ENCODE results near the gene DESI2.

DESI2 gene

DNA sequence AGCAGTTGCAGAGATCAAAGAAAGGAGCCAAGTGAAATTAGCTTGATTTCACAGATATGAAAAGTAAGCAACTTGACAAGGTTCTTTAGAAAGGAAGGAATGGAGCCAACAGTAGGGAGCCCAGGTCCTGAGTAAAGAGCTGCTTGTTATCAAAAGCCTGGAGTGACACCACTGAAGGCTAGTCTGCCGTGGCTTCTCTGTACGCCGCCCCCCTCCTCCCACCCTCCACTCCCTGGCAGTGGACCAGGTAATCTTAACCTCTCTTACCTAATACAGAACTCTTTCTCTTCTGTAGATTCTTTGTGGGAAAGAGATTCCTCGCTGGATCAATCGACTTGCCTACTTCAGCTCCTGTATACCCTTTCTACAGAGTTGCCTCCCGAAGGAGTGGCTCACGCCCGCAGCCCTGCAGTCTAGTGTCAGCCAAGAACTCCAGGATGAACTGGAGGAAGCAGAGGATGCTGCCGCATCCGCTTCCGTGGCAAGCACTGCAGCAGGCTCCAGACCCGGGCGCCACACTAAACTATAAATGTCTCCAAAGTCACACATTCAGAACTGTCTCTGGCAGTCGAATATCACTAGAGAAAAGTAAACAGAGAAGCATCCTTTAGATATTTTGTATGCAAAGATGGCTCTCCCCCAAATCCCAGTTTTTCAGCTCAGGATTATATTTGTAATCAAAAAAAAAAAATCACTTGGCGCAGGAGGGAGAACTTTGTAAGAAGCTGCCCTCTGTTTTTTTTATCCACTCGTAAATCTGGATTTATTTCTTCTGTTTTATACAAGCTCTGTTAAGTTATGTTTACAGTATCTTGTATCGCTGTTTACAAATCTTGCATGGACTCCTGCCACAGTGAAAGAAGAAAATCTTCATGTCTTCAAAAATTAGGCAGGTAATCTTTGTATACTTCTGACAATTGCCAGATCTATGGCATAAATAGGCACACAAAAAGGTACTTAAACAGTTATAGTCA, 52.6 kb downstream of the DESI2 start:
- TF ChIP-seq, protein P1, sequence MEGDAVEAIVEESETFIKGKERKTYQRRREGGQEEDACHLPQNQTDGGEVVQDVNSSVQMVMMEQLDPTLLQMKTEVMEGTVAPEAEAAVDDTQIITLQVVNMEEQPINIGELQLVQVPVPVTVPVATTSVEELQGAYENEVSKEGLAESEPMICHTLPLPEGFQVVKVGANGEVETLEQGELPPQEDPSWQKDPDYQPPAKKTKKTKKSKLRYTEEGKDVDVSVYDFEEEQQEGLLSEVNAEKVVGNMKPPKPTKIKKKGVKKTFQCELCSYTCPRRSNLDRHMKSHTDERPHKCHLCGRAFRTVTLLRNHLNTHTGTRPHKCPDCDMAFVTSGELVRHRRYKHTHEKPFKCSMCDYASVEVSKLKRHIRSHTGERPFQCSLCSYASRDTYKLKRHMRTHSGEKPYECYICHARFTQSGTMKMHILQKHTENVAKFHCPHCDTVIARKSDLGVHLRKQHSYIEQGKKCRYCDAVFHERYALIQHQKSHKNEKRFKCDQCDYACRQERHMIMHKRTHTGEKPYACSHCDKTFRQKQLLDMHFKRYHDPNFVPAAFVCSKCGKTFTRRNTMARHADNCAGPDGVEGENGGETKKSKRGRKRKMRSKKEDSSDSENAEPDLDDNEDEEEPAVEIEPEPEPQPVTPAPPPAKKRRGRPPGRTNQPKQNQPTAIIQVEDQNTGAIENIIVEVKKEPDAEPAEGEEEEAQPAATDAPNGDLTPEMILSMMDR (conservative IDR thresholded peaks at IDR 0.05; ENCODE audit: low read depth, low read length), result no peak
- DNase-seq (ENCODE audit: low read depth), result no peak
- no peak overlapping the region for H3K4me3 ChIP-seq (ENCODE audit: low read length)

DNA sequence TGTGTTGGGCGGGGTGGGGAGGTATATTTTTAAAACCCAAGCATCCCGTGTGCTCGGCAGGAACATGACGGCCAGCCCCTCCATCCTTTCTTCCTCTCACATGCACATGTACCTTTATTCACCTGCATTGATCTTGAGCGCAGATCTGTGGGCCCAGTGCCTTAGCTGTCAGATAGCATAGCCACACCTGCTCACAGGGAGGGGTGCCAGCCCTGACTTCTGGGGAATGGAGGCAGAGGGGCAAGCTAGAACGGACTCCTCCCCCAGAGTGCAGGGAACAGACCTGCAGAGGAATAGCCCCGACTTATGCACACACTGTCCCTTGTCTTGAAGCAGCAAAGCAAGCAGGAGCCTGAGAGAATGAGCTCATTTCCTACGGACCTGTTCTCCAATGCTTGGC, 56.1 kb downstream of the DESI2 start:
- TF ChIP-seq, protein P1 (conservative IDR thresholded peaks at IDR 0.05; ENCODE audit: low read depth, low read length), result no peak
- DNase-seq (ENCODE audit: low read depth), result no peak
- no peak overlapping the region for H3K4me3 ChIP-seq (ENCODE audit: low read length)

DNA sequence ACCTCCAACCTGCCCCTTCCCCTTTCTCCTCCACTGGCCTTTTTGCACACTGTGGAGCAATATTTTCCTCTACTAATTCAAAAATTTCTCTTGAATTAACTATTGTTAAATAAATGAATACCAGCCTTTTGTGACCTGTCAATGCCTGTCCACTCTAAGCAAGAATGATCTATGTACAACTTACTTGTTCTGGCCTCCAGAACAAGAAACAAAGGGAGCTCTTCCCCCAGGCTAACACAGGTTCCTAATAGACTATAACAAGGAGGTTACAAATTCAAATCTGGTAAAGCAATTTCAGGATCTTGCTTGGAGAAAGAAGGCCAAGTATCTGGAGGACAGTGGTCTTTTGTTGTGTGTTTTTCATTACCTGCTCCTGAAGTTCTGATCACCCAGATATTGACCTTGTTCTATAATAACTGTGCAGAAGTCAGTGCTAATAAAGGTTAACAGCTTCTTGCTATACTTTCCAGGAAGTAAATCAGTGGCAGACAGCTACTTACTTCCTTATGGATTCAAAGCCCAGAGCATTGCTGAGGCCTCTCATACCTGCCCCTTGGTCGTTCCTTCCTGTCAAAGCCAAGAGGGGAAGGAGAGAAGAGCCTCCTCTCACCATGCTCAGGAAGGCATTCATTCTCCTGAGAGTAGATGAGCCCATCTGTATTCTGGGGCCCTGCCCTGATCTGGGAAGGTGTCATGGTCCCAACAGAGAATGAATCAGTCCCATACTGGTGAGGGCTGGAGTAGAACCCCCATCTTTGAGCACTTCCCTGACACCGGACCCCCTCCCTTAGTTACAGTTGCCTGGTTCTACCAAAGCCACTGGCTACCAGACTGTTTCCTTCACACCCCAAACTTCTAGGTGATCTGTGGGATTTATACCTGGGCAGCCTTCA, 56.8 kb downstream of the DESI2 start:
- TF ChIP-seq, protein P1 (conservative IDR thresholded peaks at IDR 0.05; ENCODE audit: low read depth, low read length), result no peak
- DNase-seq (ENCODE audit: low read depth), result no peak
- no peak overlapping the region for H3K4me3 ChIP-seq (ENCODE audit: low read length)

DNA sequence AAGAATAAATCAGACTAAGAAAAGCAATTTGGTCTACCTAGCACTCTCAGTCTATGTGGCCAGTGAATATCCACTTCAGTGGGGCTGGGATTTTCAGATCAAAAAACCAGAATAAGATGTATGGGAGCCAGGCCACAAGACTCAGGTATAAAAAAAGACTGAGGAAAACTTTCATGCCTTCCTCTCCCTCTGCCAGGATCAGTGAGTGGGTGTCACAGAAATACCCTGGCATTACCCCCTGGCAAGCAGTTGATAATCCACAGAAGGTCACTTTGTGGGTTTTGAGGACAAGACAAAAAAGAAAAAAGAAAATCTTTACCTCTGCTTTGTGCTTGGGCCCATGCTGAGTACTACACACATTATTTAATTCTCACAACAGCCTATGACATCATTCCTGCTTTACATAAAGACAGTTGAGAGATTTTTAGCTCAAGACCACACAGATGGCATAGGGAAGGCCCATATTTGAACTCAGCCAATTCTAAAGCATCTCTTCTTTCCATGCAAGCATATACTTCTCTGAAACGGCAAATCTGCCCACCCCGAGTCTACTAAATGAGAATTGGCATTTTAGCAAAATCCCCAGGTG, 57.6 kb downstream of the DESI2 start:
- DNase-seq (ENCODE audit: low read depth), result no peak
- no peak overlapping the region for H3K4me3 ChIP-seq (ENCODE audit: low read length)
- TF ChIP-seq, protein P1 (conservative IDR thresholded peaks at IDR 0.05; ENCODE audit: low read depth, low read length), result no peak

DNA sequence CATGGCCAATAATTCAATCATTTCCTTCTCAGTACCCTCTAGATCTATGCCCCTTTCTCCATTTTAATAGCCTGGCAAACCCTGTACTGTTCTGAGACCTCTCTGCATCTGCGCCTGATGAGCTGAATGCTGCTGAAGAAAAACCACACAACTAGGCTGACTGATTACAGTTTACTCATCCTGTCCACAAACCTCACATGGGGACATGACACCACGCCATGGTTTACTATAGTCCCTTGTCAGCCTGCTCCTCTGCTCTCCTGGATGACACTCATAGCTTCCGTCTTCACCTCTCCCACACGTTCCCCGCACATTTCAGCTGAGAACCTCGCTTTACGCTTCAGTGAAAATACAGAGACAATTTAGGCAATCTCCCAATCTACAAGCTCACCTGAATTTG, 59.7 kb downstream of the DESI2 start:
- no peak for DNase-seq (ENCODE audit: low read depth)
- TF ChIP-seq, protein P1 (conservative IDR thresholded peaks at IDR 0.05; ENCODE audit: low read depth, low read length), result no peak

DNA sequence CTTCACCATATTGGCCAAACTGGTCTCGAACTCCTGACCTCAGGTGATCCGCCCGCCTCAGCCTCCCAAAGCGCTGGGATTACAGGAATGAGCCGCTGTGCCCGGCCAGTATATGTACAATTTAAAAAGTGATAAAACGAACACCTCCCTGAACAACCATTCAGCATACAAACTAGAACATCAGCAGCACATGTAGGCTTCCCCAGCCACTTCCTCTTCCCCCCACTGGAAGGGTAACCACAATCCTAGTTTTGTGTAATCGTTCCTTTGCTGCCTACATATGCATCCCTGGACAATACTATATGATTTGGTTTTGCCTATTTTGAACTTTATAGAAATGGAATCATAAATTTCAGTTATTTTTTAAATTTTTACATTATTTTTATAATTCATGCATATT, 60.4 kb downstream of the DESI2 start:
- H3K4me3 ChIP-seq (ENCODE audit: low read length), result no peak overlapping the region
- no peak for DNase-seq (ENCODE audit: low read depth)
- TF ChIP-seq, protein P1 (conservative IDR thresholded peaks at IDR 0.05; ENCODE audit: low read depth, low read length), result no peak

More for the DNA sequence above, 59.7 kb downstream of the DESI2 start:
- no peak overlapping the region for H3K4me3 ChIP-seq (ENCODE audit: low read length)
